ENCODE results near the gene ATP5F1E. TPM values are rescaled to one million over a fixed set of nuclear protein-coding genes. Genes with fewer than 3 reads are reported as not detected.

The ATP5F1E gene
- total and polyA plus RNA-seq, 2 experiments from 2014 or later = 12.9 to 211 TPM

GRCh38 chr20:59047938-59048680 lies 16.0 kb upstream of the ATP5F1E start:
- no peak overlapping the region for H3K27ac Mint-ChIP-seq
- H4K20me1 ChIP-seq (replicated peaks; ENCODE audit: insufficient read depth) = no peaks in the 10 kb centered on the region
- peaks cover 6% of the 10 kb centered on the region; the same call in 1 of the 2 replicates for H3F3A ChIP-seq (replicated peaks; ENCODE audit: low read depth)
- H3K4me3 ChIP-seq = no peak overlapping the region
- H3K36me3 ChIP-seq (ENCODE audit: insufficient read depth) = no peaks in the 10 kb centered on the region
- H3K27me3 Mint-ChIP-seq (ENCODE audit: insufficient read depth, low read depth, poor library complexity) = peaks cover 5% of the 10 kb centered on the region
- H3K79me2 ChIP-seq (replicated peaks; ENCODE audit: insufficient read depth) = no peaks in the 10 kb centered on the region
- no peaks in the 10 kb centered on the region for H3K27me3 ChIP-seq (ENCODE audit: insufficient read depth)
- ATAC-seq = no peak
- H3K36me3 Mint-ChIP-seq (ENCODE audit: low read depth) = no peaks in the 10 kb centered on the region; the same call in 2 of the 3 replicates
- no peaks in the 10 kb centered on the region for H3K9me2 ChIP-seq (ENCODE audit: insufficient read depth)
- peaks cover 5% of the 10 kb centered on the region for H3K4me1 Mint-ChIP-seq
- no peaks in the 10 kb centered on the region for H3K4me1 ChIP-seq (ENCODE audit: insufficient read depth)
- no peak overlapping the region for H3K27ac ChIP-seq (ENCODE audit: low read depth)
- no peak overlapping the region for H3K4me3 Mint-ChIP-seq
- H3K9me3 Mint-ChIP-seq = no peaks in the 10 kb centered on the region
- TF ChIP-seq STAT1 (IDR thresholded peaks at IDR 0.05; ENCODE audit: unreplicated experiment) (no peak), JUNB (IDR thresholded peaks at IDR 0.05; ENCODE audit: unreplicated experiment) (no peak), REST (IDR thresholded peaks at IDR 0.05; ENCODE audit: unreplicated experiment) (no peak), ETS1 (IDR thresholded peaks at IDR 0.05) (no peak), NANOG (IDR thresholded peaks at IDR 0.05; ENCODE audit: borderline replicate concordance) (no peak), EZH2phosphoT487 (IDR thresholded peaks at IDR 0.05; ENCODE audit: unreplicated experiment) (no peak), CREB1 (CRISPR knock-in tag; IDR thresholded peaks at IDR 0.05; ENCODE audit: low read depth) (no peak), ZNF462 (CRISPR knock-in tag; IDR thresholded peaks at IDR 0.05) (no peak), EZH2 (IDR thresholded peaks at IDR 0.05; ENCODE audit: low read depth, unreplicated experiment) (no peak), ZNF114 (CRISPR knock-in tag; IDR thresholded peaks at IDR 0.05) (no peak), ZNF331 (CRISPR knock-in tag; IDR thresholded peaks at IDR 0.05; ENCODE audit: low read depth) (no peak), CTCF (conservative IDR thresholded peaks at IDR 0.05; ENCODE audit: low read depth in 2 of 2) (no peak), POLR2AphosphoS5 (IDR thresholded peaks at IDR 0.05; ENCODE audit: low read depth) (no peak)
- DNase-seq (ENCODE audit: low spot score) = no peak
- H2AFZ ChIP-seq = no peak overlapping the region
- H3K4me2 ChIP-seq = no peak overlapping the region
